ENCODE results near the gene UBL4A. TPM values are rescaled to one million over a fixed set of nuclear protein-coding genes. Genes with fewer than 3 reads are reported as not detected.

Gene UBL4A
- total RNA-seq, 6 experiments from 2014 or later, result 12.6 to 34.8 (median 15.5) TPM

DNA sequence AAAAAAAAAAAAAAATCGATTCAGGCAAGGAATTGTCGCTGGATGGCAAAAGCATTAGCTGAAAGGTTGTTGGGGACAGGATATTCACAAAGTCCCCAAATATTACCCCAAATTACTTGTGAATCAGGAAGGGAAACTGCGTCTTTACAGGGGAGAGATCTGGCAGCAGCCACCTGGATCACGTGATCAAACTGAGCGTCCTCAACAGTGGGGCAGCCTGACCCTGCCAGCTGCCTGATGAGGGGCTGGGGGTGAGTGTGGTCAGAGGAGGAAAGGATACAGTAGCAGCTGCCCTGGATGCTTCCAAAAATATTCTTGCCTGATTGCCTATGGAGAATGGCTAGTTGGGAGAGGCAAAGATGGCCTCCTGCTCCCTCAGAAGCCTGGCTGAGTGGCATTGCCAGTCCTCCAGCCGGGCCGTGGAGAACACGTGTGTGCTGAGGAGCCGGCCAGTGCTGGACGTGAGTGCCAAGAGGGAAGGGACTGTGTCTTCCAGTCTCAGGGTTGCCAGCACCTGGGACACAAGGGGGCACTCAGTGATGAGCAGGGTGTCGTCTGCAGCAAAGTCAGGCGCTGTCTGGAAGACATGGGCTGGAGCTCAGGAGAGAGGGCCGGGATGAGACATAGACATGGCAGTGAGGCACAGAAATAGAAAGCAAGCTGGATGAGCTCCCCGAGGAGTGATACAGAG is 4.4 kb downstream of the UBL4A start:
- no peaks in the 10 kb centered on the region for H3K9me3 ChIP-seq
- intact Hi-C loops (cut with DNase I), result no loop called here
- no peak overlapping the region for H3K4me3 ChIP-seq
- no peaks in the 10 kb centered on the region for H3K4me1 ChIP-seq
- no peaks in the 10 kb centered on the region for H3K27me3 ChIP-seq
- 57% methylated on average over 8 of the region's 14 CpGs for WGBS (ENCODE audit: insufficient coverage, low coverage, low lambda C conversion rate, missing lambda C conversion rate)
- no peak overlapping the region for H3K27ac ChIP-seq
- DNase-seq, result peak in 1 of 3 donors; percentile 13
- H3K36me3 ChIP-seq, result no peaks in the 10 kb centered on the region
- TF ChIP-seq, protein P1, sequence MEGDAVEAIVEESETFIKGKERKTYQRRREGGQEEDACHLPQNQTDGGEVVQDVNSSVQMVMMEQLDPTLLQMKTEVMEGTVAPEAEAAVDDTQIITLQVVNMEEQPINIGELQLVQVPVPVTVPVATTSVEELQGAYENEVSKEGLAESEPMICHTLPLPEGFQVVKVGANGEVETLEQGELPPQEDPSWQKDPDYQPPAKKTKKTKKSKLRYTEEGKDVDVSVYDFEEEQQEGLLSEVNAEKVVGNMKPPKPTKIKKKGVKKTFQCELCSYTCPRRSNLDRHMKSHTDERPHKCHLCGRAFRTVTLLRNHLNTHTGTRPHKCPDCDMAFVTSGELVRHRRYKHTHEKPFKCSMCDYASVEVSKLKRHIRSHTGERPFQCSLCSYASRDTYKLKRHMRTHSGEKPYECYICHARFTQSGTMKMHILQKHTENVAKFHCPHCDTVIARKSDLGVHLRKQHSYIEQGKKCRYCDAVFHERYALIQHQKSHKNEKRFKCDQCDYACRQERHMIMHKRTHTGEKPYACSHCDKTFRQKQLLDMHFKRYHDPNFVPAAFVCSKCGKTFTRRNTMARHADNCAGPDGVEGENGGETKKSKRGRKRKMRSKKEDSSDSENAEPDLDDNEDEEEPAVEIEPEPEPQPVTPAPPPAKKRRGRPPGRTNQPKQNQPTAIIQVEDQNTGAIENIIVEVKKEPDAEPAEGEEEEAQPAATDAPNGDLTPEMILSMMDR (IDR thresholded peaks at IDR 0.05), result no peak
- TF ChIP-seq POLR2A (IDR thresholded peaks at IDR 0.05), result no peak
- ATAC-seq, result no peak

DNA sequence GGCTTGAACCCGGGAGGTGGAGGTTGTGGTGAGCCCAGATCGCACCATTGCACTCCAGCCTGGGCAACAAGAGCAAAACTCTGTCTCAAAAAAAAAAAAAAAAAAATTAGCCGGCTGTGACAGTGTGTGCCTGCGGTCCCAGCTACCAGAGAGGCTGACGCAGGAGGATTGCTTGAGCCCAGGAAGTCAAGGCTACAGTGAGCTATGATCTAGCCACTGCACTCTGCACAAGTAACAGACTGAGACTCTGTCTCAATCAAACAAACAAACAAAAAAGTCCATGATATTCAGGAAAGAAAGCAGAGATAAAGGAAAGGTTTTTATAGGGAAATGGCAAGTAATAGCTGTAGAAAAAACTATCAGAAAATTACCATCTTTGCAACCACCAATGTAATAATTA is 5.2 kb downstream of the UBL4A start:
- no peak overlapping the region for H3K27ac ChIP-seq
- H3K27me3 ChIP-seq, result no peaks in the 10 kb centered on the region
- no peak overlapping the region for H3K4me3 ChIP-seq
- H3K4me1 ChIP-seq, result no peaks in the 10 kb centered on the region
- WGBS (ENCODE audit: insufficient coverage, low coverage, low lambda C conversion rate, missing lambda C conversion rate), result 68% methylated on average over 5 of the region's 5 CpGs
- H3K9me3 ChIP-seq, result no peaks in the 10 kb centered on the region
- DNase-seq (no peak), ATAC-seq (no peak)
- H3K36me3 ChIP-seq, result no peaks in the 10 kb centered on the region
- intact Hi-C loops (cut with DNase I), result no loop called here
- TF ChIP-seq, protein P1 (IDR thresholded peaks at IDR 0.05), result no peak
- TF ChIP-seq POLR2A (IDR thresholded peaks at IDR 0.05), result no peak

- no peaks in the 10 kb centered on the region for H3K36me3 ChIP-seq
- TF ChIP-seq, protein P1 (IDR thresholded peaks at IDR 0.05), result no peak
- peak; percentile 56 for TF ChIP-seq POLR2A (IDR thresholded peaks at IDR 0.05)
- peak within 1 kb of the TSS; percentile 57 to 73 (median 72) for H3K27ac ChIP-seq
- no peaks in the 10 kb centered on the region for H3K4me1 ChIP-seq
- intact Hi-C loops (cut with DNase I), result no loop called here
- no peaks in the 10 kb centered on the region for H3K27me3 ChIP-seq
- 39% methylated on average over 29 of the region's 85 CpGs for WGBS (ENCODE audit: insufficient coverage, low coverage, low lambda C conversion rate, missing lambda C conversion rate)
- H3K4me3 ChIP-seq, result peak within 1 kb of the TSS; percentile 36 to 51 (median 37)
- ATAC-seq (peak; percentile 95 to 98 (median 96)), DNase-seq (peak; percentile 94 to 95 (median 94))
- no peaks in the 10 kb centered on the region for H3K9me3 ChIP-seq
These were observed 7.4 kb downstream of the UBL4A start, which contains the start of gene LAGE3 for GRCh38 chrX:154478728-154479622. LAGE3 (minus strand) TSS chrX:154479281; CDS start chrX:154478915, 366 bp downstream.

DNA sequence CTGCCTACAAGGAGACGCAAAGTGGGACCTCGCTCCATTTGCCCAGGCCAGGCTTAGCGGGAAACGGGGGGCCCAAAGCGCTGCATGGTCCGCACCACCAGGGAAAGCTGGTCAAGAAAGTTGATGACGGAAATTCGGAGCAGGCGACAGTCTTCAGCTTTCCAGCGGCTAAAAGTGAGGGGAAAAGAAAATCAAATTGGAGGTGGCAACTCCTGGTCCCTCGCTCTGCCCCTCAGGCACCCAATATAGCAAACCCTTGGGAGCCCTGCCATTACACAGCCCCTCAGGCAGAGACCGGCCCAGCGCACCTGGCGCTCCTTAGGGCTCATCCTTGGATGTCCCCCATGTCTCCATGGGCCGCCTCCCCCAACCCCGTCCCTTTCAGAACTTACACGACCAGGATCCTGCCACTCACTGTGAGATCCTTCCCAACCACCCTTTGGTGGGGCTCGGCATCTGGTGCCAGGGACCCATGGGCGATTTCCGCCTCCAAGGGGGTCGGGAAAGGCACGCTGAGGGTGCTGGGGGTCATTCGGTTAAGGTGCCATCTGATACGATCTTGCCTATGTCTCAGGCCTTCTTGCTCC is 8.4 kb downstream of the UBL4A start:
- Histone ChIP-seq H3K4me1 (no peaks in the 10 kb centered on the region), H3K4me3 (peak overlapping the region; percentile 36 to 51 (median 37)), H3K9me3 (no peaks in the 10 kb centered on the region), H3K27me3 (no peaks in the 10 kb centered on the region), H3K36me3 (no peaks in the 10 kb centered on the region), H3K27ac (peak overlapping the region in 1 of 3 donors; percentile 73)
- WGBS (ENCODE audit: insufficient coverage, low coverage, low lambda C conversion rate, missing lambda C conversion rate), result 50% methylated on average over 1 of the region's 24 CpGs
- peak in 1 of 3 donors; percentile 21 for DNase-seq
- intact Hi-C loops (cut with DNase I), result no loop called here
- no peak for ATAC-seq
- TF ChIP-seq, protein P1 (IDR thresholded peaks at IDR 0.05), result no peak
- no peak for TF ChIP-seq POLR2A (IDR thresholded peaks at IDR 0.05)

Data from right lobe of liver (tissue), 6 donors.